Glomerular endothelial cell (primary cell): ENCODE data around the gene DBN1. TPM values are rescaled to one million over a fixed set of nuclear protein-coding genes. Genes with fewer than 3 reads are reported as not detected.

Experiments used
- DNase-seq: peaks from one replicate; pipeline ENCODE4 v3.0.0-alpha.2; 2011; ENCODE audit warnings: low read depth, low spot score; ENCODE audit errors: extremely low read depth
- total RNA-seq: library from RNA; depleted of rRNA; stranded (reverse); fragments of >200 nt; gene quantifications from 2 replicates; pipeline ENCODE4 v1.2.3, GENCODE V29; 2015

The DBN1 gene
- total RNA-seq, 1 donor from 2014 or later, result 300 TPM

GRCh38 chr5:177505075-177505474, 31.6 kb upstream of the DBN1 start:
- no peak for DNase-seq

GRCh38 chr5:177504086-177505056, 30.9 kb upstream of the DBN1 start:
- DNase-seq, result no peak

GRCh38 chr5:177503351-177504085, 30.1 kb upstream of the DBN1 start:
- DNase-seq, result no peak

- DNase-seq, result no peak
Measured at GRCh38 chr5:177502886-177503285, 29.5 kb upstream of the DBN1 start.

GRCh38 chr5:177501874-177502678, 28.6 kb upstream of the DBN1 start:
- no peak for DNase-seq

- no peak for DNase-seq
Measured at GRCh38 chr5:177500685-177501522, 27.5 kb upstream of the DBN1 start.

GRCh38 chr5:177499842-177500241, 26.4 kb upstream of the DBN1 start:
- DNase-seq, result no peak

GRCh38 chr5:177498013-177498787, 24.8 kb upstream of the DBN1 start:
- DNase-seq, result no peak

- DNase-seq, result no peak
Measured at GRCh38 chr5:177497292-177498012, 24.0 kb upstream of the DBN1 start, which contains the start of gene PDLIM7. PDLIM7 (minus strand) TSS chr5:177497604; CDS start chr5:177496512, 1,092 bp downstream.

GRCh38 chr5:177496727-177497291, 23.4 kb upstream of the DBN1 start:
- DNase-seq, result no peak

- DNase-seq, result no peak
Measured at GRCh38 chr5:177496070-177496726, 22.8 kb upstream of the DBN1 start.

- no peak for DNase-seq
Measured at GRCh38 chr5:177495243-177496060, 22.0 kb upstream of the DBN1 start.

- DNase-seq, result no peak
Measured at GRCh38 chr5:177494346-177495195, 21.1 kb upstream of the DBN1 start.

- no peak for DNase-seq
Measured at GRCh38 chr5:177493795-177494345, 20.4 kb upstream of the DBN1 start.

- DNase-seq, result no peak
Measured at GRCh38 chr5:177492841-177493240, 19.4 kb upstream of the DBN1 start.
